Skin of body (tissue), 2 donors: ENCODE results near the gene CCDC174. TPM values are rescaled to one million over a fixed set of nuclear protein-coding genes. Genes with fewer than 3 reads are reported as not detected.

Experiments
- DNase-seq: peaks from one replicate; lab custom pipeline; 2025; lab: John Stamatoyannopoulos, UW
- total RNA-seq: library from RNA; depleted of rRNA; stranded (reverse); fragments of >200 nt; gene quantifications from one replicate; pipeline ENCODE4 v1.2.3, GENCODE V29; 2014

CCDC174 gene
- total RNA-seq, 1 donor from 2014 or later = 15.1 TPM

DNA sequence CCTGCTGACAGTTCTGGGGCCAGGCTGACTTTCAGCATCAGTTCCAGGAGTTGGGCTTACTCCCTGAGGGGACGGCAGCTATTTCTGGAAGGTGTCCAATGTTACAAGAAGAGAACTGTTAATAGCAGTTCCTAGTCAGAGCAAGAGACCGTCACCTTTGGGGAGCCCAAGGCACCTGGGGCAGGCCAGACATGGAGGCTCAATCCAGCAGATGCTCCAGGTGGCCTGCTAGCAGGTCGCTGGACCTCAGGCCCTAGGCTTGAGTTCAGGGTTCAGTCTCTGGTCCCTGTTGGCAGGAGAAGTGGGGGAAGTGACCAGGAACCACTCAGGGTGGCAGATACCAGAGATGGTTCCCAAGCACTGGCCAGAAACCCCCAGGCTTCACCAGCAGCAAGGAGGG, 49.3 kb downstream of the CCDC174 start:
- DNase-seq = no peak

DNA sequence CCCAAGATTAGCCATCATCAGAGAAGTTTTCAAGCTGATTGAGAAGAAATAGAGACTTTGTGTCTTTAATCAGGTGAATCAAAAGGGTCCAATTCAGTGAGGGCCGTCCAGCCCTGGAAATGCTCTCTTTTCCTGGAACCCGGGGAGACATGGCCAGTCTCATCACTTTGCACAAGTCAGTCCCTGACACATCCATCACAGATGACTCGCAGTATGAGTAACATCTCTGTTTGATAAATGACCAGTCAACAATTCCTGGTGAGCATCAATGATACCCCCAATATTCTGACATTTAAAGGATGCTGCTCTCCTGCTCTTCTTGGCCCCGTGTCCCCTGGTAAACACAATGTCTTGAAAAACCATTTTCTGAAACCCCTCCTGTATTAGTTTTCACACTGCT, 50.1 kb downstream of the CCDC174 start:
- no peak for DNase-seq

DNA sequence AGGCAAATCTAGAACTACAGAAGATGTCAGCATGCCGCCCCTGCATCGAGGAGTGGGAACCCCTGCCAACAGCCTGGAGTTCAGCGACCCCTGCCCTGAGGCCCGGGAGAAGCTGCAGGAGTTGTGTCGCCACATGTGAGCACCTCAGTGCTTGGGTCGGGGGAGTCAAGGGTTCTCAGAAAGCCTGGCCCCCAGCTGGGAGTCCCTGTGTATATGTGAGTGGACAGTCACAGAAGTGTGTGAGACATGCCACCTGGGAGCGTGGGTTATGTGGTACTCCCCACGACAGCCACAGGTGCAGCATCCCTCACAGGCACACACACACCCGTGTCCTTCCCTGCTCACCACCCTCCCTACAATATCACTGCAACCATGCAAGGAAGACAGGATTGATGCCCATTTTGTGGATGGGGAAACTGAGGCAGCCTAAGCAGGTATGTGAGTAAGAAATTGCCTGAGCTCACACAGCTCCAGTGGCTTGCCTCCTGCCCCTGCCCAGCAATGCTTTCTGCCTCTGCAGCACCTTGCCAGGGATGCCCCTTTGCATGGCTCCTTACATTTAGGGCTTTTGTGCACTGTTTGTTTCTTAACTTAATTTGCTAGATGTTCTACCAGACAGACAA, 51.7 kb downstream of the CCDC174 start:
- DNase-seq = no peak

GRCh38 chr3:14703791-14704190, 52.2 kb downstream of the CCDC174 start:
- DNase-seq = no peak

- no peak for DNase-seq
Observed at GRCh38 chr3:14706096-14706495, 54.5 kb downstream of the CCDC174 start.

DNA sequence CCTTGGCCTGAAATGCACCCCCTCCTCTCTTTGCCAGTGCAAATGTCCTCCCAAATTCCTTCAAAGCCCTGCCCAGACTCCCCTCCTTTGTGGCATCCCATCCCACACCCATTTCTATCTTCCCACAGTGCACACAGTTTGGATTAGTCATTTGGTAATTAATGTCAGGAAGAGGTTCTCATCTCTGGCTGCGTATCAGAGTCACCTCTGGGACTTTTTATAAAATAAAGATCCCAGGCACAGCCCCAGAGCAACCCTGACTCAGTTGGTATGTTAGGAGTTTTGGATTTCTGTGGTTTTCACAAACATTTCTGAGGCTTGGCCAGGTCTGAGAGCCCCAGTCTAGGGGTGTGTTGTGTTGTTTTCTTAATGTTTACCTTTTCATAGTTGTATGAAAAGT, 65.0 kb downstream of the CCDC174 start:
- no peak for DNase-seq

GRCh38 chr3:14717307-14717706, 65.7 kb downstream of the CCDC174 start:
- DNase-seq = no peak

- no peak for DNase-seq
Observed at GRCh38 chr3:14718539-14718938, 67.0 kb downstream of the CCDC174 start.

DNA sequence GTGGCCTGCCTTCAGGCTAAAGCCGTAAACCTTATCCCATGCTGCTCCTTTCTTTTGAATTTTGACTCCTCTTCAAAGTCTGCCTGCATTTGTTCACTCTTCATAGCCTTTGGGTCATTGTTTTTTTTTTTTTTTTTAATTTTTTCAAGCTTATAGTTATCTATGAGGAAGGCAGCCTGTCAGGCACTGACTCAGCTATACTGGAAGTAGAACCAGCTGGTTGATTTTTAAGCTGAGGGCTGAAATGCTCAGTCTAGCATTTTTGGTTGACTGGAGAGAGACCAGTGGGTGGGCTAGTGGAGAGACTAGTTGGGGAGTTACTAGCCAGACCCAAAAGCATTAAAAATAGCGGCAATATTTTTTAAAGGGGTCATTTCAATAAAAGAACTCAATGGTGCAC, 67.4 kb downstream of the CCDC174 start:
- no peak for DNase-seq

DNA sequence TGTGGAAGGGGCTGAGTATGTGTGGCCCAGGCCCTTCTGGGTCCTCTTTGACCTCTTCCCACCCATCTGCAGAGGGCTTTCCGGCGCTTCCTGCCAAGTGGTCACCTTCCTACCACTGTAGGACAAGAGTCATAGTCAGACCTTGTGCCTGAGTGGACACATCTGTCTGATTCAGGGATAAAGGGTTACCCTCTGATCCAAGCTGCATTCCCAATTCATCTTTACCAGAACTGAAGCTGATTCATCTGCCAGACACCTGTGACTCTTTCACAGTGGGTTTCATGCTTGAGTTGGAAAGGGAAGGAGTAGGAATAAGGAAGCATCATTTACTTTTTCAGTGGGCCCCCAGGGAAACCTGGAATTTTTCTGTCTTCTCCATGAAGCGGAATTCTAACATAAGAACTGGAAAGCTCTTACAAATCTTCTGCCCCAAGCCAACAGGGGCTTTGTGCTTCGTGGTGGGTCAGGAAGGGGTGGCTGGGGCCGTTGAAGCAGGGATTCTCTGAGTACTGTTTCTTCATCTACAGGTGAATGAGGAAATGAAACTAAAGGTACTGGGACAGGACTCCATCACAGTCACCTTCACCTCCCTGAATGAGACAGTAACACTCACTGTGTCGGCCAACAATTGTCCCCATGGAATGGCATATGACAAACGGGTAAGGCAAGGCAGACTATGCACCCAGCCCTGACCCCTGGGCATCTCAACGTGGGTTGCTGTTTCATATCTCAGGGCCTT, 69.7 kb downstream of the CCDC174 start:
- no peak for DNase-seq

Other genes with a start within 250 kb of the CCDC174 start
- 12.0 TPM for gene SLC6A6, start 249.2 kb upstream of the CCDC174 start, total RNA-seq
- gene GRIP2, start 111.4 kb upstream of the CCDC174 start, total RNA-seq = 2.4 TPM
- gene C3orf20, start 23.4 kb downstream of the CCDC174 start, total RNA-seq = not detected
- gene FGD5, start 167.2 kb downstream of the CCDC174 start, total RNA-seq = 14.9 TPM